Glutamatergic neuron (in vitro differentiated cells): Measurements from ENCODE around the gene NTM. TPM values are rescaled to one million over a fixed set of nuclear protein-coding genes. Genes with fewer than 3 reads are reported as not detected.
"Not testable (repeated sequence)": the region's sequence is repeated elsewhere in the genome, so short reads cannot be mapped to it uniquely, and the experiment has no call there.

Source experiments
- DNase-seq: peaks from one replicate; pipeline ENCODE4 v3.0.0; 2022
- H3K27ac Mint-ChIP-seq: one replicate; pipeline ENCODE4 v1.8.0; 2020; ENCODE audit warnings: mild to moderate bottlenecking, mixed read lengths, inconsistent platforms; ENCODE audit not compliant: unreplicated experiment
- H3K27me3 Mint-ChIP-seq: one replicate; pipeline ENCODE4 v1.8.0; 2020; ENCODE audit warnings: mild to moderate bottlenecking, moderate library complexity, mixed read lengths, inconsistent platforms; ENCODE audit not compliant: unreplicated experiment
- H3K36me3 Mint-ChIP-seq: one replicate; pipeline ENCODE4 v1.8.0; 2020; ENCODE audit warnings: mild to moderate bottlenecking, mixed read lengths, inconsistent platforms; ENCODE audit not compliant: unreplicated experiment
- H3K4me1 Mint-ChIP-seq: one replicate; pipeline ENCODE4 v1.8.0; 2020; ENCODE audit warnings: mild to moderate bottlenecking, low read depth, mixed read lengths, inconsistent platforms; ENCODE audit not compliant: unreplicated experiment
- H3K4me3 Mint-ChIP-seq: one replicate; pipeline ENCODE4 v1.8.0; 2020; ENCODE audit warnings: mild to moderate bottlenecking, mixed read lengths, inconsistent platforms; ENCODE audit not compliant: unreplicated experiment
- H3K9me3 Mint-ChIP-seq: one replicate; pipeline ENCODE4 v1.8.0; 2020; ENCODE audit warnings: mild to moderate bottlenecking, moderate library complexity, mixed read lengths, inconsistent platforms; ENCODE audit not compliant: unreplicated experiment
- total RNA-seq: library from RNA; stranded (reverse); fragmentation: NEBNext Ultra II Directional; extraction: Animal tissue kit (Norgen Biotek cat#: 25700); gene quantifications from one replicate; pipeline ENCODE4 v1.2.1, GENCODE V29; 2021; ENCODE audit not compliant: unreplicated experiment
- TF ChIP-seq, protein P1 (sequence below): fragments of 200-600 bp; sonication (generic); IDR thresholded peaks from one replicate; pipeline ENCODE4 v1.5.0; 2021; ENCODE audit not compliant: partially characterized antibody, unreplicated experiment

The NTM gene
- total RNA-seq, 1 donor from 2014 or later = 1.2 TPM

GRCh38 chr11:131495423-131495822 lies 125.0 kb downstream of the NTM start:
- Mint-ChIP-seq H3K4me3 (no peak overlapping the region), H3K4me1 (peaks cover 20% of the 10 kb centered on the region), H3K9me3 (no peaks in the 10 kb centered on the region), H3K27me3 (no peaks in the 10 kb centered on the region), H3K36me3 (no peaks in the 10 kb centered on the region), H3K27ac (peak overlapping the region; percentile 40)
- TF ChIP-seq, protein P1, sequence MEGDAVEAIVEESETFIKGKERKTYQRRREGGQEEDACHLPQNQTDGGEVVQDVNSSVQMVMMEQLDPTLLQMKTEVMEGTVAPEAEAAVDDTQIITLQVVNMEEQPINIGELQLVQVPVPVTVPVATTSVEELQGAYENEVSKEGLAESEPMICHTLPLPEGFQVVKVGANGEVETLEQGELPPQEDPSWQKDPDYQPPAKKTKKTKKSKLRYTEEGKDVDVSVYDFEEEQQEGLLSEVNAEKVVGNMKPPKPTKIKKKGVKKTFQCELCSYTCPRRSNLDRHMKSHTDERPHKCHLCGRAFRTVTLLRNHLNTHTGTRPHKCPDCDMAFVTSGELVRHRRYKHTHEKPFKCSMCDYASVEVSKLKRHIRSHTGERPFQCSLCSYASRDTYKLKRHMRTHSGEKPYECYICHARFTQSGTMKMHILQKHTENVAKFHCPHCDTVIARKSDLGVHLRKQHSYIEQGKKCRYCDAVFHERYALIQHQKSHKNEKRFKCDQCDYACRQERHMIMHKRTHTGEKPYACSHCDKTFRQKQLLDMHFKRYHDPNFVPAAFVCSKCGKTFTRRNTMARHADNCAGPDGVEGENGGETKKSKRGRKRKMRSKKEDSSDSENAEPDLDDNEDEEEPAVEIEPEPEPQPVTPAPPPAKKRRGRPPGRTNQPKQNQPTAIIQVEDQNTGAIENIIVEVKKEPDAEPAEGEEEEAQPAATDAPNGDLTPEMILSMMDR = no peak
- no peak for DNase-seq

DNA sequence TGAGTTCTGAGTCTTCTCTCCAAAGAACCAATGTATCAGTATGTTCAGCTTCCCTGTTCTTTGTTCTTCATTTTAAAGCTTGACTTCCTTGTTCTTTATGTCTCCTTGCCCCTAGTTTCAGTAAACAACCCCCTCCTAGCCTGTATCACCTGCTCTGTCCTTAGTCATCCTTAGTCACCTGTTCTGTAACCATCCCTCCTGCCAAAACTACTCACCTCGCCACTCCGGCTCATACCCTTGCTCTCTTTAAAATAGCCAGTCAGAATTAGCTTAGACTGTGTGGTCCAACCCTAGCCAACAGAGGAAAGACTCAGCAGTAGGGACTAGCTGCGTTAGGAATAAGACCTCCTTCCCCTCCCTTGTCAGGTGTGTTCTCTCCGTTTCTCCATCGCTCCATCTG lies 127.3 kb downstream of the NTM start:
- H3K9me3 Mint-ChIP-seq, H3K27me3 Mint-ChIP-seq, DNase-seq, H3K36me3 Mint-ChIP-seq, H3K27ac Mint-ChIP-seq, H3K4me3 Mint-ChIP-seq: not testable (repeated sequence)
- H3K4me1 Mint-ChIP-seq = peaks cover 29% of the 10 kb centered on the region

DNA sequence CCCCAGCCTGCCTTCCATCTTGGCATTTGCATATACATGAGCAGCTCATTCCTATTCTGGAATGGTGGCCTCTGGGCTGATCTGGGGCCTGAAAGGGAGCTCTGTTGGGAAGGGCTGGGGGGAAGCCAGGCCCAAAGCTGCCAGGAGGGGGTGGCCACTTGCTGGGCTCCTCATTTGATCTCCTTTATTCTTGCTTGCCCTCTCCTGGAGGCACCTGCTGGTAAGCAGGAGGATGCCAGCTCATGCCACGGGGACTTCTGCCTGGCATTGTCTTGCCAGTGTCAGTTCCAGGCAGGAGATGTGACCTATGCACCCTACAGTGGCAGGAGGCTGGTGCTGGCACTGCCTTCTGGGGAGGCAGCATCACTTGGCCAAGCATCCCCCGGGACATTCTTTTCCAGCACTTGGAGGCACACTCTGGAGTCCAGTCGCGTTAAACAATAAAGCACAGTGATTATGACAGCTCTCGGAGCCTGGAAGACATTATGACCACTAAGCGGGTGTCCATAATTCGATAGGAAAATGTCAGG lies 128.3 kb downstream of the NTM start:
- no peak for DNase-seq
- TF ChIP-seq, protein P1 = no peak
- peaks cover 3% of the 10 kb centered on the region for H3K9me3 Mint-ChIP-seq
- peaks cover 6% of the 10 kb centered on the region for H3K36me3 Mint-ChIP-seq
- no peak overlapping the region for H3K27ac Mint-ChIP-seq
- peaks cover 10% of the 10 kb centered on the region for H3K27me3 Mint-ChIP-seq
- H3K4me3 Mint-ChIP-seq = no peak overlapping the region
- H3K4me1 Mint-ChIP-seq = peaks cover 36% of the 10 kb centered on the region

GRCh38 chr11:131499199-131499598 lies 128.8 kb downstream of the NTM start:
- TF ChIP-seq, protein P1 = no peak
- Mint-ChIP-seq H3K9me3 (peaks cover 3% of the 10 kb centered on the region), H3K4me3 (no peak overlapping the region), H3K36me3 (peaks cover 6% of the 10 kb centered on the region), H3K27ac (no peak overlapping the region), H3K27me3 (peaks cover 12% of the 10 kb centered on the region), H3K4me1 (peaks cover 39% of the 10 kb centered on the region)
- no peak for DNase-seq

- no peak for DNase-seq
- H3K9me3 Mint-ChIP-seq = peaks cover 10% of the 10 kb centered on the region
- peaks cover 40% of the 10 kb centered on the region for H3K4me1 Mint-ChIP-seq
- H3K27ac Mint-ChIP-seq = no peak overlapping the region
- TF ChIP-seq, protein P1 = no peak
- peak overlapping the region; percentile 43 for H3K4me3 Mint-ChIP-seq
- peaks cover 21% of the 10 kb centered on the region for H3K27me3 Mint-ChIP-seq
- peaks cover 6% of the 10 kb centered on the region for H3K36me3 Mint-ChIP-seq
Observed at GRCh38 chr11:131503017-131503416, 132.6 kb downstream of the NTM start.
